NCI-H345 treated with DMSO at 0.1 percent for 48 hours (cell line): ENCODE data around the gene SMIM44.
"Not testable (repeated sequence)": the region's sequence is repeated elsewhere in the genome, so short reads cannot be mapped to it uniquely, and the experiment has no call there.

Source experiments
- DNase-seq: peaks from one replicate; lab custom pipeline; 2025; ENCODE audit not compliant: unreplicated experiment; lab: John Stamatoyannopoulos, UW

SMIM44 gene

GRCh38 chr19:3483226-3483628 is at the start of gene SMIM44:
SMIM44 (minus strand) TSS chr19:3483441; CDS start chr19:3483403, 38 bp downstream.
- no peak for DNase-seq

DNA sequence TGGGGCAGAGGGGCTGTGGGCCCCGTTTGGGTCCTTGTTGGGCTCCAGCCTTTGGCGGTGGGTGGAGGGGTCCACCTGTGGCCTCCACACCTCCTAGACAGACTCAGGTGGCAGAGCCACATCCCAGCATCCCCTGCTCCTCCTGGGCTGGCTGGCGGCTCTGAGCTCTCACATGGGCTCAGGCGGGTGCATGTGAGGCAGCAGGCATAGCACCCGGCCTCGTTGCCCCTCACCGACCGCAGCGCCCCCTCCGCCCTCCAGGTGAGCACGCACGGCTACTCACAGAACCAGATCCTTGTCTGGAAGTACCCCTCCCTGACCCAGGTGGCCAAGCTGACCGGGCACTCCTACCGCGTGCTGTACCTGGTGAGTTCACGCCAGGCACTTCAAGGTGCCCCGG is 49.8 kb upstream of the SMIM44 start:
- DNase-seq, result no peak

- DNase-seq, result no peak
Observed at GRCh38 chr19:3532154-3532786, 49.0 kb upstream of the SMIM44 start.

DNA sequence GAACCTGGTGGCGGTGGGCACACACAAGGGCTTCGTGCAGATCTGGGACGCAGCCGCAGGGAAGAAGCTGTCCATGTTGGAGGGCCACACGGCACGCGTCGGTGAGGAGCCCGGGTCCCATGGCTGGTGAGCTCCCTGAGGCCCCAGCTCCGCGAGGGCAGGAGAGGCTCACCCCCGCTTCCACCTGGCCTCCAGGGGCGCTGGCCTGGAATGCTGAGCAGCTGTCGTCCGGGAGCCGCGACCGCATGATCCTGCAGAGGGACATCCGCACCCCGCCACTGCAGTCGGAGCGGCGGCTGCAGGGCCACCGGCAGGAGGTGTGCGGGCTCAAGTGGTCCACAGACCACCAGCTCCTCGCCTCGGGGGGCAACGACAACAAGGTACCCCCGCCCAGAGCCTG is 48.5 kb upstream of the SMIM44 start:
- DNase-seq, result no peak

DNA sequence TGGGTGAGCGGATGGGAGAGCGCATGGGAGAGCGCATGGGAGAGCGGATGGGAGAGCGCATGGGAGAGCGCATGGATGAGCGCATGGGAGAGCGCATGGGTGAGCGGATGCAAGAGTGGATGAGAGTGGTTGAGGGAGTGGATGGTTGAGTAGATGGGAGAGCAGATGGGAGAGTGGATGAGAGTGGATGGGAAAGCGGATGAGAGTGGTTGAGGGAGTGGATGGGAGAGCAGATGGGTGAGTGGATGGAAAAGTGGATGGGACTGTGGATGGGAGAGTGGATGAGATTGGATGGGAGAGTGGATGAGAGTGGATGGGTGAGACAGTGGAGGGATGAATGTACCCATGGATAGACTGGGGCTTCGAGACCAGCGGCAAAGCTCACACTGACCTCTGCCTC is 47.1 kb upstream of the SMIM44 start:
- no peak for DNase-seq

DNA sequence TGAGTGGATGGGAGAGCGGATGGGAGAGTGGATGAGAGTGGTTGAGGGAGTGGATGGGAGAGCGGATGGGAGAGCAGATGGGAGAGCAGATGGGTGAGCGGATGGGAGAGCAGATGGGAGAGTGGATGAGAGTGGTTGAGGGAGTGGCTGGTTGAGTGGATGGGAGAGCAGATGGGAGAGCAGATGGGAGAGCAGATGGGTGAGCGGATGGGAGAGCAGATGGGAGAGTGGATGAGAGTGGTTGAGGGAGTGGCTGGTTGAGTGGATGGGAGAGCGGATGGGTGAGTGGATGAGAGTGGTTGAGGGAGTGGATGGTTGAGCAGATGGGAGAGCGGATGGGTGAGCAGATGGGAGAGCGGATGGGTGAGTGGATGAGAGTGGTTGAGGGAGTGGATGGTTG is 46.1 kb upstream of the SMIM44 start:
- not testable (repeated sequence) for DNase-seq

DNA sequence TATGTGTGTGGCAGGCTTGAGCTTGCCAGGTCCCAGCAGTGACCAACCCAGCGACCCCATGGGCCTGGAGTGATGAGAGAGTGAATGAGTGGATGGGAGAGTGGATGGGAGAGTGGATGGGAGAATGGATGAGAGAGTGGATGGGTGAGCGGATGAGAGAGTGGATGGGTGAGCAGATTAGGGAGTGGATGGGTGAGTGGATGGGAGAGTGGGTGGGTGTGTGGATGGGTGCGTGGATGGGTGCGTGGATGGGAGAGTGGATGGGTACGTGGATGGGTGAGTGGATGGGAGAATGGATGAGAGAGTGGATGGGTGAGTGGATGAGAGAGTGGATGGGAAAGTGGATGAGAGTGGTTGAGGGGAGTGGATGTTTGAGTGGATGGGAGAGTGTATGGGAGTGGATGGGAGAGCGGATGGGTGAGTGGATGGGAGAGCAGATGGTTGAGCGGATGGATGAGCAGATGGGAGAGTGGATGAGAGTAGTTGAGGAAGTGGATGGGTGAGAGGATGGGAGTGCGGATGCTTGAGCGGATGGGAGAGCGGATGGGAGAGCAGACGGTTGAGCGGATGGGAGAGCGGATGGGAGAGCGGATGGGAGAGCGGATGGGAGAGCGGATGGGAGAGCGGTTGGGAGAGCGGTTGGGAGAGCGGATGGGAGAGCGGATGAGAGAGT is 45.4 kb upstream of the SMIM44 start:
- no peak for DNase-seq

DNA sequence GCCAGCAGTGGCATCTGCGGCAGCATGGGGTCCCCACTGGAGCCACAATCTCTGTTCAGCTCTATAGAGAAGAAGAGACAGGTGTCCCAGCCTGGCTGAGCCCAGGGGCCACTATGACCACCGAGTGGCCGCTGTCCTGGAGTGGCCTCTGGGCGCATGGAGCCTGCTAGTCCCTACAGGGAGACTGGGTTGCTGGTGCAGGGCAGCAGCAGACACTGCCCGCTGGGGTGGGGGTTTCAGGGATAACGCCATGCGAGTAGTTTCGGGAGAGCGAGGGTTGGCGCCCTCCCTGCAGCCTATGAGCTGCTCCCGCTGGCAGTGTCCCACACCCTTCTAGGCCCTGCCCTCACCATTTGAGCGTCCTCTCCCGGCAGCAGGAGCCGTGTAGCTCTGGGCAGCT is 44.8 kb upstream of the SMIM44 start:
- no peak for DNase-seq

- no peak for DNase-seq
Observed at GRCh38 chr19:3527238-3527910, 44.1 kb upstream of the SMIM44 start.

DNA sequence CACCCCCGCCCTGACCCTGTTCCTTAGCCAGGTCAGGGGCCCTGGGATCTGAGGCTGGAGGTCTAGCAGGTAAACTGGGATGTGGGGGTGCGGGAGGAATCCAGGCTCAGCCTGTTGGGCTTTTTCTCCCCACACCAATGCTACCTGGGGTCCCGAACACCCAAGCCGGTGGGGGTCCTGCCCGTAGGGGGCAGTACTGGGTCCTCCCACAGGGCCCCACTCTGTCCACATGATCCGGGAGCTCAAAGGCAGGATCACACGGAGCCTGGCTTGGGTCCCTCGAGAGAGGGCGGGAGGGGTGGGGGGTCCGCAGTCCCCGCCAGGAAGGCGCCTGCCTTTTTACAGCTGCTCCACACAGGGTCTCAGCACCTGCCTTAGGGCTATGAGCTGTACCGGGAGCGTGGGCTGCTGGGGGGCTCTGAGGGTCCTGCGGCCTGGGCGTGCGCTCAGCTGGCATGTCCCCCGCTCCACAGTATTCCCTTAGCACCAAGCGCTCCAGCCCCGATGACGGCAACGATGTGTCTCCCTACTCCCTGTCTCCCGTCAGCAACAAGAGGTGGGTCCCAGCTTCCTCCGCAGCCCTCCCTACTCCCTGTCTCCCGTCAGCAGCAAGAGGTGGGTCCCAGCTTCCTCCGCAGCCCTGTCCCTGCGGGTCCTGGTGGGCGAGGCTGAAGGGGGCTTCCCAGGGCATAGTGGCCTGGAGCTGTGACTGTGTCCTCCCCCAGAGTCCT is 43.4 kb upstream of the SMIM44 start:
- DNase-seq, result no peak

GRCh38 chr19:3524904-3525451 is 41.7 kb upstream of the SMIM44 start:
- DNase-seq, result no peak

DNA sequence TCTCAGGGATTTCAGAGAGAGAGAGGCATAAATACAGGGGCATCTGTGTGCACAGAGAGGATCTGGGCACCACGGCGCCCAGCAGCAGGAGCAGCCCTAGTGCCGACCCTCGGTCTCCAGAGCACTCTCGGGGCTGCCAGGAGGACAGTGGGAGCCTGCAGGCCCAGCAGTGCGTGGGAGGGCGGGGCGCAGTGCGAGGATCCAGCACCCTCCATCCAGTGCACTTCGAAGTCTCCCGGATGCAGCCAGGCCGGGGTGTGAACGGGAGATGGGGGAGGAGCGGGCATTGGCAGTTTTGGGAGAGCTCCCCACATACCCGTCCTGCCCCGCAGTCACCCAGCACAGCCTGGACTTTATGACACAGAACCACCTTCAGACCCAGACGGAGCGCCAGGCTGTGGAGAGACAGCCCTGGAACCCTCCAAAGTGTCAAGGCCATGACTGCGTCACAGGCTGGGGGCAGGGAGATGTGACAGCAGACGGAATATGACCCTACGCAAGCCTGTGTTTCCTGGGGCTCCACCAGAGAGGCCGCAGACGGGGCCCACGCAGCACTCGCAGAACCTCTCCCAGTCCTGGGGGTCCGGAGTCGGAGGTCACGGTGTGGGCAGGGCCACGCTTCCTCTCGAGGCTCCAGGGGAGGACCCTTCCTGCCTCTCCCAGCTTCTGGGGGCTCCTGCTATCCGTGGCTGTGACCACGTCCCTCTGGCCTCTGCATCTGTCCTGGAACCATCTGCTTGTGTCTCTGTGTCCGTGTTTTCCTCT is 41.0 kb upstream of the SMIM44 start:
- DNase-seq, result no peak

DNA sequence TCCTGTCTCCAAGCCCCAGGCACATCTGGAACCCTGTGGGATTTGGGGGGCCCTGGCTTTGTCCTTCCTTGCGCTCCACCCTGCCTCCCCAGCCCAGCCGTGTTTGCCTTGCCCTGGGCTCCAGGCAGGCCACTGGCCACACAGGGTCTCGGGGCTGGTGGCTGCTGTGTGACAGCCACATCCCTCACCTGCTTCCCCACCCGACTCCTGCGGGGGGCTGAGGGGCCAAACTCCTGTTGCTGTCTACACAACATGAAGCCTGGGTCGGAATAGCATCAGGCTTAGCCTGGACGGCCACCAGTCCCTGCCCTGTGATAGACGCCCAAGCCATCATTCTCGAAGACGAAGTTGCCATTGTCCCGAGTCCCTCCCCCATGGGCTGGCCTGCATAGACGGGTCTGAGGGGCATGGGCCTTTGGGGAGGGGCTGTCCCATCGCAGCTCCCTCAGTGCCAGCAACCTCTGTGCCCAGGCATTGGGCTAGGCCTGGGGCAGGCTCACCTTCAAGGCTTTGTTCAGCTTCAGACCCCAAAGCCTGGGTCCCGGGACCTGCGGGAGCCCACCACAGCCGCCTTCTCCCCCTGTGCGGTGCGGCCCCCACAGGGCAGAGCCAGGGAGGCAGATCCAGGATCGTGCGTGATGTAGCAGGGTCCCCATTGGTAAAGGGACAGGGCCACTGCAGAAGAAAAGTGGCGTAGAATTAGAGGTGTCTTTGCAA is 40.3 kb upstream of the SMIM44 start:
- no peak for DNase-seq

GRCh38 chr19:3522421-3523360 is 39.5 kb upstream of the SMIM44 start:
- DNase-seq, result no peak

DNA sequence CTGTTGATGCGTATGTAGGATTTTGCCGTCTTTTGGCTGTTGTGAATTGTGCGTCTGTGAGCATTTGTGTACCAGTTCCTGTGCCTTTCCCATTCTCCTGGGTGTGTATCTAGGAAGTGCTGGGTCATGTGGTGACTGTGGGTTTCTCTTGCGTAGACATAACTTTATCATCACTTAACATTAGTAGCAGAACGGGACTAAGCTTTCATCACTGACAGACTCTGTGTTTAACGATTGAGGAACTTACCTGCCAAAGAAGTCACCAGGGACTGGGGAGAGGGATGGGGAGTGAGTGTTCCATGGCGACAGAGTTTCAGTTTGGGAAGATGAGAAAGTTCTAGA is 37.8 kb upstream of the SMIM44 start:
- no peak for DNase-seq

- DNase-seq, result no peak
Observed at GRCh38 chr19:3520166-3521103, 37.2 kb upstream of the SMIM44 start.

- DNase-seq, result no peak
Observed at GRCh38 chr19:3519126-3519525, 35.9 kb upstream of the SMIM44 start.

GRCh38 chr19:3518659-3519058 is 35.4 kb upstream of the SMIM44 start:
- no peak for DNase-seq
